ENCODE data around the gene RNPS1. TPM values are rescaled to one million over a fixed set of nuclear protein-coding genes. Genes with fewer than 3 reads are reported as not detected.

The RNPS1 gene
- total and polyA plus RNA-seq, 2 of the 4 experiments (the other 2 are of a cell fraction) = 57.5 to 192 TPM

GRCh38 chr16:2270070-2270462 lies 2.1 kb upstream of the RNPS1 start:
- peak overlapping the region; percentile 94 for H2AK9ac ChIP-seq (replicated peaks; ENCODE audit: low read depth, low read length, poor library complexity)
- no peaks in the 10 kb centered on the region for H3K9me3 ChIP-seq (ENCODE audit: control insufficient read depth, insufficient read depth, low read length)
- peaks cover 45% of the 10 kb centered on the region for H4K20me1 ChIP-seq (ENCODE audit: insufficient read depth, low read length)
- no peak overlapping the region for H3K56ac ChIP-seq (ENCODE audit: extremely low read depth, insufficient read depth, low read length)
- peaks cover 6 to 34% of the 10 kb centered on the region in 2 experiments; a peak in 3 of 4 replicates for H3K79me1 ChIP-seq (ENCODE audit: low read depth in 1 of 2, low read length in 2 of 2)
- H3K9ac ChIP-seq (ENCODE audit: low read depth, low read length) = no peak overlapping the region
- no peaks in the 10 kb centered on the region for H3K27me3 ChIP-seq (ENCODE audit: control insufficient read depth, insufficient read depth, low read length)
- H2BK120ac ChIP-seq (ENCODE audit: low read depth, low read length) = no peak overlapping the region
- DNase-seq (no peak), ATAC-seq (ENCODE audit: low read depth) (no peak)
- no peak overlapping the region for H3K14ac ChIP-seq (replicated peaks; ENCODE audit: low read depth, low read length)
- H3K36me3 ChIP-seq (ENCODE audit: control insufficient read depth, insufficient read depth, low read length) = peaks cover 5% of the 10 kb centered on the region; the same call in 1 of the 2 replicates
- no peak overlapping the region for H4K8ac ChIP-seq (ENCODE audit: low read depth in 2 of 2, low read length in 2 of 2)
- H2BK15ac ChIP-seq (ENCODE audit: low read depth, low read length) = no peak overlapping the region
- H3K4me2 ChIP-seq (ENCODE audit: low read depth, low read length) = no peak overlapping the region
- no peak overlapping the region for H2BK20ac ChIP-seq (ENCODE audit: low read depth, low read length)
- no peak overlapping the region for H4K5ac ChIP-seq (ENCODE audit: low read depth, low read length)
- no peak overlapping the region for H3K18ac ChIP-seq (ENCODE audit: low read depth, low read length)
- peaks cover 10% of the 10 kb centered on the region for H3K9me1 ChIP-seq (ENCODE audit: insufficient read depth, low read length)
- whole genome bisulfite sequencing, 2 experiments (ENCODE audit: extremely low coverage in 2 of 2, insufficient read length in 1 of 2) = 94% methylated on average over 3 of the region's 9 CpGs; no CpG with 5 or more reads in 1 of the 2 experiments
- TF ChIP-seq MXI1 (IDR thresholded peaks at IDR 0.05; ENCODE audit: borderline replicate concordance, low read depth, low read length) (no peak), CHD1 (IDR thresholded peaks at IDR 0.05; ENCODE audit: low read depth, low read length) (no peak), MAZ (IDR thresholded peaks at IDR 0.05; ENCODE audit: borderline replicate concordance, low read depth, low read length) (no peak), CEBPB (IDR thresholded peaks at IDR 0.05; ENCODE audit: low read depth, low read length) (no peak), USF2 (IDR thresholded peaks at IDR 0.05; ENCODE audit: low read depth, low read length) (no peak), POLR2A (IDR thresholded peaks at IDR 0.05; ENCODE audit: low read depth, low read length) (no peak), NFE2L2 (IDR thresholded peaks at IDR 0.05; ENCODE audit: low read depth, low read length) (no peak), FOS (IDR thresholded peaks at IDR 0.05; ENCODE audit: low read depth, low read length) (no peak), CTCF (conservative IDR thresholded peaks at IDR 0.05; ENCODE audit: low read depth, low read length) (no peak), RAD21 (IDR thresholded peaks at IDR 0.05; ENCODE audit: low read length) (no peak), SMC3 (IDR thresholded peaks at IDR 0.05; ENCODE audit: low read depth, low read length) (no peak), RCOR1 (IDR thresholded peaks at IDR 0.05; ENCODE audit: insufficient replicate concordance, low read length) (no peak), ELK1 (IDR thresholded peaks at IDR 0.05; ENCODE audit: borderline replicate concordance, low read depth, low read length) (no peak), BHLHE40 (IDR thresholded peaks at IDR 0.05; ENCODE audit: low read depth, low read length) (no peak), RFX5 (IDR thresholded peaks at IDR 0.05; ENCODE audit: low read depth, low read length) (no peak), MAFK (IDR thresholded peaks at IDR 0.05; ENCODE audit: low read depth, low read length) (no peak)
- no peak overlapping the region for H3K23ac ChIP-seq (ENCODE audit: low read depth, low read length)
- in situ Hi-C loops (cut with MboI; ENCODE audit: low sequenced_read_pairs) (loop anchor here (10.0 kb wide), 1 partner anchor 155 kb away; the partner anchor contains the start of gene CCNF), intact Hi-C loops (cut with micrococcal nuclease) (no loop called here), dilution Hi-C loops (cut with HindIII; ENCODE audit: low sequenced_read_pairs, unreplicated experiment) (no loop called here)
- H3K4ac ChIP-seq (ENCODE audit: low read depth, low read length) = no peak overlapping the region
- POLR2A ChIA-PET (ENCODE audit: unreplicated experiment) = no interaction called here
- no peak overlapping the region for H3K4me3 ChIP-seq (ENCODE audit: insufficient read depth, low read depth, low read length)
- H2AFZ ChIP-seq (replicated peaks; ENCODE audit: low read length, poor library complexity) = no peak overlapping the region
- H3K27ac ChIP-seq (ENCODE audit: insufficient read depth, low read length) = no peak overlapping the region
- H2BK5ac ChIP-seq (ENCODE audit: low read depth, low read length, poor library complexity, severe bottlenecking) = no peak overlapping the region
- CTCF ChIA-PET = interaction anchor here (1.3 kb wide), 1 partner anchor 18 kb away, joined by 3 read pairs; no protein-coding TSS in a partner anchor
- no peak overlapping the region for H2AK5ac ChIP-seq (ENCODE audit: low read depth, low read length)
- peaks cover 8% of the 10 kb centered on the region for H3K4me1 ChIP-seq (ENCODE audit: control insufficient read depth, insufficient read depth, low read length)
- no TSS peak for BruUV-seq (replicated peaks)
- no peak overlapping the region for H4K91ac ChIP-seq (ENCODE audit: insufficient read depth, low read depth, low read length)

Data from IMR-90 (cell line).